NB4 (cell line): ENCODE results near the gene SLC38A10.
A peak's percentile ranks its signal among the peaks of the same experiment; 100 is the strongest.

ENCODE experiments used
- DNase-seq: peaks from one replicate; pipeline ENCODE4 v3.0.0; 2010; ENCODE audit warnings: low read depth
- H3K4me3 ChIP-seq: one replicate; pipeline ENCODE4 v1.5.1; 2011; ENCODE audit warnings: mild to moderate bottlenecking, low read depth, low read length, moderate library complexity
- CTCF ChIP-seq: IDR thresholded peaks from one replicate; pipeline ENCODE4 v1.5.1; 2012; ENCODE audit warnings: low read depth, low read length
- MAX ChIP-seq: IDR thresholded peaks from 2 replicates; pipeline ENCODE4 v1.6.1; 2011; ENCODE audit warnings: low read depth, low read length
- MYC ChIP-seq: IDR thresholded peaks from 2 replicates; pipeline ENCODE4 v1.6.1; 2011; ENCODE audit warnings: low read depth, low read length
- POLR2A ChIP-seq: IDR thresholded peaks from 2 replicates; pipeline ENCODE4 v1.6.1; 2011; ENCODE audit warnings: mild to moderate bottlenecking; ENCODE audit not compliant: insufficient read length; ENCODE audit errors: extremely low read depth

The SLC38A10 gene

GRCh38 chr17:81307636-81308560 is 12.8 kb upstream of the SLC38A10 start:
- no peak for TF ChIP-seq MYC
- TF ChIP-seq CTCF = no peak
- TF ChIP-seq POLR2A = no peak
- TF ChIP-seq MAX = no peak
- no peak overlapping the region for H3K4me3 ChIP-seq
- DNase-seq = no peak

GRCh38 chr17:81306898-81307510 is 11.9 kb upstream of the SLC38A10 start:
- H3K4me3 ChIP-seq = no peak overlapping the region
- peak; percentile 43 for DNase-seq
- no peak for TF ChIP-seq POLR2A
- no peak for TF ChIP-seq MAX
- no peak for TF ChIP-seq MYC
- TF ChIP-seq CTCF = no peak

- no peak overlapping the region for H3K4me3 ChIP-seq
Measured at GRCh38 chr17:81306491-81306890, 11.4 kb upstream of the SLC38A10 start.

GRCh38 chr17:81305051-81305630 is 10.0 kb upstream of the SLC38A10 start:
- TF ChIP-seq MAX = no peak
- TF ChIP-seq MYC = no peak
- TF ChIP-seq CTCF = no peak
- TF ChIP-seq POLR2A = no peak
- no peak for DNase-seq
- no peak overlapping the region for H3K4me3 ChIP-seq

More at GRCh38 chr17:81306491-81306890, 11.4 kb upstream of the SLC38A10 start:
- TF ChIP-seq MYC (no peak), POLR2A (no peak)
- no peak for DNase-seq

- no peak overlapping the region for H3K4me3 ChIP-seq
- no peak for TF ChIP-seq MYC
- no peak for TF ChIP-seq CTCF
- TF ChIP-seq MAX = no peak
- no peak for TF ChIP-seq POLR2A
- no peak for DNase-seq
Measured at GRCh38 chr17:81304196-81305015, 9.3 kb upstream of the SLC38A10 start.

GRCh38 chr17:81303385-81303784 is 8.3 kb upstream of the SLC38A10 start:
- no peak for DNase-seq
- no peak overlapping the region for H3K4me3 ChIP-seq
- TF ChIP-seq MAX = no peak
- no peak for TF ChIP-seq MYC
- no peak for TF ChIP-seq CTCF
- no peak for TF ChIP-seq POLR2A
